PC-9 (cell line): Measurements from ENCODE around the gene CCR3. TPM values are rescaled to one million over a fixed set of nuclear protein-coding genes. Genes with fewer than 3 reads are reported as not detected.

ENCODE experiments used
- BruUV-seq: library from RNA; stranded (reverse); fragments of 400-500 nt; replicated peaks from 2 replicates; lab custom pipeline; 2021; lab: Mats Ljungman, UMichigan
- CTCF ChIA-PET: fragments of 300-600 bp; sonication (Branson Sonifier 250); formaldehyde crosslinking; loops from one replicate; lab custom pipeline; 2022; ENCODE audit warnings: antibody characterized with exemption; lab: Charles Lee
- POLR2A ChIA-PET: fragments of 300-600 bp; sonication (Branson Sonifier 250); formaldehyde crosslinking; loops from one replicate; lab custom pipeline; 2022; ENCODE audit warnings: antibody characterized with exemption; ENCODE audit not compliant: unreplicated experiment; lab: Charles Lee
- DNase-seq, 2 experiments: peaks; one replicate each; pipeline versions ENCODE4 v3.0.0 to v3.0.0-alpha.2; 2015 to 2022; ENCODE audit warnings: mixed read lengths in 1 of 2
- H2AFZ ChIP-seq: fragments of 200-600 bp; sonication (generic); 2 replicates; pipeline ENCODE4 v1.8.1; 2017; ENCODE audit warnings: antibody characterized with exemption
- H3F3A ChIP-seq: fragments of 200-600 bp; sonication (generic); 2 replicates; pipeline ENCODE4 v1.8.1; 2017; ENCODE audit warnings: antibody characterized with exemption, mild to moderate bottlenecking, low read depth; ENCODE audit not compliant: insufficient read depth
- H3K27ac ChIP-seq: fragments of 200-600 bp; sonication (generic); 2 replicates; pipeline ENCODE4 v1.6.1; 2016; ENCODE audit warnings: mixed run types
- H3K27me3 ChIP-seq: fragments of 200-600 bp; sonication (generic); 2 replicates; pipeline ENCODE4 v1.6.1; 2016; ENCODE audit warnings: low read depth, mixed run types; ENCODE audit not compliant: insufficient read depth
- H3K36me3 ChIP-seq: fragments of 200-600 bp; sonication (generic); 2 replicates; pipeline ENCODE4 v1.6.1; 2016; ENCODE audit warnings: low read depth, mixed run types
- H3K4me1 ChIP-seq: fragments of 200-600 bp; sonication (generic); replicated peaks from 2 replicates; pipeline ENCODE4 v1.6.1; 2016; ENCODE audit warnings: mixed run types; ENCODE audit not compliant: insufficient read depth
- H3K4me2 ChIP-seq: fragments of 200-600 bp; sonication (generic); 2 replicates; pipeline ENCODE4 v1.6.1; 2017; ENCODE audit warnings: mixed run types
- H3K4me3 ChIP-seq: fragments of 200-600 bp; sonication (generic); 2 replicates; pipeline ENCODE4 v1.6.1; 2016; ENCODE audit warnings: mixed run types
- H3K79me2 ChIP-seq: fragments of 200-600 bp; sonication (generic); 2 replicates; pipeline ENCODE4 v1.6.1; 2017; ENCODE audit warnings: low read depth, mixed run types
- H3K9me2 ChIP-seq: fragments of 200-600 bp; sonication (generic); 2 replicates; pipeline ENCODE4 v1.8.1; 2017; ENCODE audit warnings: mild to moderate bottlenecking; ENCODE audit not compliant: insufficient read depth
- H3K9me3 ChIP-seq: fragments of 200-600 bp; sonication (generic); 2 replicates; pipeline ENCODE4 v1.8.1; 2016; ENCODE audit warnings: low read depth; ENCODE audit not compliant: insufficient read depth
- H4K20me1 ChIP-seq: fragments of 200-600 bp; sonication (generic); 2 replicates; pipeline ENCODE4 v1.8.1; 2017; ENCODE audit not compliant: insufficient read depth
- CTCF ChIP-seq: fragments of 200-600 bp; sonication (generic); conservative IDR thresholded peaks from 2 replicates; pipeline ENCODE4 v1.6.1; 2017; ENCODE audit warnings: mixed run types, antibody characterized with exemption, mild to moderate bottlenecking, moderate library complexity
- EZH2 ChIP-seq: fragments of 200-600 bp; sonication (generic); IDR thresholded peaks from 2 replicates; pipeline ENCODE4 v1.8.0; 2017; ENCODE audit warnings: antibody characterized with exemption, low read depth
- intact Hi-C: fragments of 100-400 bp; cut with micrococcal nuclease; formaldehyde crosslinking; loops from one replicate; pipeline ENCODE4 v1.10.0; 2022; ENCODE audit not compliant: unreplicated experiment
- total RNA-seq: library from RNA; stranded (reverse); gene quantifications from 2 replicates; pipeline ENCODE4 v1.2.3, GENCODE V29; 2021

CCR3 gene
- total RNA-seq, 1 experiment from 2014 or later, result 3.1 TPM

DNA sequence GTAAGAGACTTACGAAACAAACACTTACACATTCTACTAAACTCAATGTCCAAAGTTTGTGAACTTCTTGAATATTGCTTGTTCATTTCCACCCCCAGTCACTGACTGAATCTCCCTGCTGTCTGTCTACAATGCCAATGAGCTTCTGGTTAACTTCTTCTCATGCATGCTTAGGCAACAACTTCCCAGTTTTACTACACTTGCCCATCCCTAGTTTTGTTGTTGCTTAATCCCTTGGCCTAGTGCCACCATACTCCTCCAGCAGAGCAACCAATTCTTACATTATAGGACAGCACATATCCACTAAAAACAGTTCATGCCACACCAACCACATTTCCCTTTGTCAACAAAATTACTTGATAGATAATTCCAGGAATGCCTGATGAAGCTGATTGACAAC is 70.7 kb downstream of the CCR3 start:
- Histone ChIP-seq H3F3A (0 out of 2 replicates have a peak, but pooled peaks cover 7% of the 10 kb centered on the region), H3K27me3 (no peaks in the 10 kb centered on the region), H3K36me3 (no peaks in the 10 kb centered on the region), H3K4me3 (no peak overlapping the region), H4K20me1 (no peaks in the 10 kb centered on the region), H3K27ac (0 out of 2 replicates have a peak overlapping the region, but pooled peaks have one; percentile 18), H3K9me2 (no peaks in the 10 kb centered on the region), H3K79me2 (no peaks in the 10 kb centered on the region), H3K4me2 (0 out of 2 replicates have a peak overlapping the region, but pooled peaks have one; percentile 3), H3K4me1 (peaks cover 10% of the 10 kb centered on the region), H3K9me3 (peaks cover 3% of the 10 kb centered on the region; the same call in 1 of the 2 replicates), H2AFZ (no peak overlapping the region)
- intact Hi-C loops, result no loop called here
- no TSS peak for BruUV-seq
- DNase-seq, result peak in 1 of 2 experiments; percentile 64
- ChIA-PET CTCF (no interaction called here), POLR2A (no interaction called here)
- no peak for TF ChIP-seq CTCF
- TF ChIP-seq EZH2, result no peak

- intact Hi-C loops, result no loop called here
- ChIA-PET CTCF (no interaction called here), POLR2A (no interaction called here)
- H3K4me3 ChIP-seq, result no peak overlapping the region
- H3K27me3 ChIP-seq, result no peaks in the 10 kb centered on the region
- no peak overlapping the region for H3K4me2 ChIP-seq
- no peaks in the 10 kb centered on the region for H4K20me1 ChIP-seq
- H2AFZ ChIP-seq, result no peak overlapping the region
- H3K36me3 ChIP-seq, result no peaks in the 10 kb centered on the region
- 0 out of 2 replicates have a peak, but pooled peaks cover 7% of the 10 kb centered on the region for H3F3A ChIP-seq
- H3K9me2 ChIP-seq, result no peaks in the 10 kb centered on the region
- no peak for TF ChIP-seq EZH2
- TF ChIP-seq CTCF, result no peak
- peaks cover 10% of the 10 kb centered on the region for H3K4me1 ChIP-seq
- peaks cover 3% of the 10 kb centered on the region; the same call in 1 of the 2 replicates for H3K9me3 ChIP-seq
- no peak overlapping the region for H3K27ac ChIP-seq
- BruUV-seq, result no TSS peak
- H3K79me2 ChIP-seq, result no peaks in the 10 kb centered on the region
- DNase-seq, result no peak
Observed at GRCh38 chr3:46314517-46314916, 72.3 kb downstream of the CCR3 start.

DNA sequence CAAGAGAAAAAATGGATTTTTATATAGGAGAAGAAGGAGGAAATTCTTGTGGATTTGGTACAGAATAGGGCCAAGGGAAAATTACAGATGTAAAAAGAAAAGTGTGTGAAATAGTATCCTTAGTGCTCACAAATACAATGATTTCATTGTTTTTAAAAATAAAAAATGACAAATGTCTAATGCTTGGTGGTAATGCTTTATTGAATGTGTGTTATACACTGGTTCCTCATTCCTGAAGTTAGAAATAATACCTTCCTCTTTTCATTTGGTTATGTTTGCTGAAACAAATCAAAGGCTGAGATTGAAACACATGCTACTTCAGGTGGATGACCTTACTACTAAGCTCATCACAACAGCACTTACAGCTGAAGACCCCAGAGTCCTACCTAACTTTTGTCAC is 73.9 kb downstream of the CCR3 start:
- no peak overlapping the region for H3K27ac ChIP-seq
- H3F3A ChIP-seq, result 0 out of 2 replicates have a peak, but pooled peaks cover 7% of the 10 kb centered on the region
- peaks cover 2% of the 10 kb centered on the region; the same call in 1 of the 2 replicates for H3K9me3 ChIP-seq
- CTCF ChIA-PET, result no interaction called here
- no peaks in the 10 kb centered on the region for H3K79me2 ChIP-seq
- no peak overlapping the region for H2AFZ ChIP-seq
- intact Hi-C loops, result no loop called here
- H3K4me2 ChIP-seq, result no peak overlapping the region
- no peaks in the 10 kb centered on the region for H3K36me3 ChIP-seq
- POLR2A ChIA-PET, result no interaction called here
- peaks cover 10% of the 10 kb centered on the region for H3K4me1 ChIP-seq
- H3K9me2 ChIP-seq, result no peaks in the 10 kb centered on the region
- no peak overlapping the region for H3K4me3 ChIP-seq
- TF ChIP-seq EZH2 (no peak), CTCF (no peak)
- DNase-seq, result no peak
- BruUV-seq, result no TSS peak
- no peaks in the 10 kb centered on the region for H4K20me1 ChIP-seq
- H3K27me3 ChIP-seq, result no peaks in the 10 kb centered on the region

Other genes starting within 250 kb of the CCR3 start
- gene FYCO1, start 246.6 kb upstream of the CCR3 start, total RNA-seq, result 19.7 and 21.1 TPM in 2 replicates
- 0.13 and 0.18 TPM in 2 replicates for gene XCR1, start 215.0 kb upstream of the CCR3 start, total RNA-seq
- gene CCR1, start 34.1 kb upstream of the CCR3 start, total RNA-seq, result 0.28 TPM in 1 of 2 replicates, not detected in the other
- not detected in 2 replicates for gene CCR2, start 111.7 kb downstream of the CCR3 start, total RNA-seq
- gene CCR5, start 128.5 kb downstream of the CCR3 start, total RNA-seq, result not detected in 2 replicates
- gene CCRL2, start 164.8 kb downstream of the CCR3 start, total RNA-seq, result 1.2 TPM in 2 replicates
- not detected in 2 replicates for gene LTF, start 222.4 kb downstream of the CCR3 start, total RNA-seq